Neural cell (in vitro differentiated cells): ENCODE measurements around the gene PDLIM1. TPM values are rescaled to one million over a fixed set of nuclear protein-coding genes. Genes with fewer than 3 reads are reported as not detected.

Experiments
- H2AFZ ChIP-seq: fragments of 200-600, 300-800 bp; sonication (generic), shearing (Covaris generic); 2 replicates; pipeline ENCODE4 v1.6.0; 2014; ENCODE audit warnings: low read depth, mild to moderate bottlenecking, antibody characterized with exemption, low read length, moderate library complexity
- H3F3A ChIP-seq: fragments of 200-600 bp; shearing (Covaris generic); 2 replicates; pipeline ENCODE4 v1.6.1; 2016; ENCODE audit warnings: mild to moderate bottlenecking, moderate library complexity, mixed read lengths, antibody characterized with exemption, low read length; ENCODE audit not compliant: insufficient read depth, poor library complexity, severe bottlenecking
- H3K27ac ChIP-seq: fragments of 200-600, 300-800 bp; sonication (generic), shearing (Covaris generic); 2 replicates; pipeline ENCODE4 v1.5.1; 2014; ENCODE audit warnings: mild to moderate bottlenecking, low read length, moderate library complexity
- H3K27me3 ChIP-seq: fragments of 300-800, 200-600 bp; sonication (generic), shearing (Covaris generic); 2 replicates; pipeline ENCODE4 v1.6.0; 2014; ENCODE audit warnings: mild to moderate bottlenecking, low read depth, low read length, moderate library complexity; ENCODE audit not compliant: insufficient read depth
- H3K36me3 ChIP-seq: fragments of 300-800, 200-600 bp; sonication (generic), shearing (Covaris generic); 2 replicates; pipeline ENCODE4 v1.5.1; 2014; ENCODE audit warnings: mild to moderate bottlenecking, antibody characterized with exemption, low read length, moderate library complexity; ENCODE audit not compliant: insufficient read depth
- H3K4me2 ChIP-seq: fragments of 300-800, 200-600 bp; sonication (generic), shearing (Covaris generic); 2 replicates; pipeline ENCODE4 v1.6.0; 2014; ENCODE audit warnings: mild to moderate bottlenecking, low read length
- H3K4me3 ChIP-seq: fragments of 300-800, 200-600 bp; sonication (generic), shearing (Covaris generic); 2 replicates; pipeline ENCODE4 v1.5.1; 2014; ENCODE audit warnings: mild to moderate bottlenecking, low read length, moderate library complexity
- H3K79me2 ChIP-seq: fragments of 200-600 bp; shearing (Covaris generic); replicated peaks from 2 replicates; pipeline ENCODE4 v1.6.0; 2014; ENCODE audit warnings: mild to moderate bottlenecking, low read length, moderate library complexity; ENCODE audit not compliant: insufficient read depth
- H3K9ac ChIP-seq: fragments of 300-800, 200-600 bp; sonication (generic), shearing (Covaris generic); 2 replicates; pipeline ENCODE4 v1.6.1; 2016; ENCODE audit warnings: mild to moderate bottlenecking, low read length, mixed read lengths
- H3K9me2 ChIP-seq: fragments of 200-600 bp; shearing (Covaris generic); 2 replicates; pipeline ENCODE4 v1.6.1; 2016; ENCODE audit warnings: mild to moderate bottlenecking, low read length, mixed read lengths; ENCODE audit not compliant: insufficient read depth
- H3K9me3 ChIP-seq: fragments of 200-600, 300-800 bp; sonication (generic), shearing (Covaris generic); 2 replicates; pipeline ENCODE4 v1.6.1; 2016; ENCODE audit warnings: mild to moderate bottlenecking, mixed run types, low read length, moderate library complexity, mixed read lengths
- H4K20me1 ChIP-seq: fragments of 200-600 bp; shearing (Covaris generic); 2 replicates; pipeline ENCODE4 v1.6.1; 2016; ENCODE audit warnings: mild to moderate bottlenecking, mixed run types; ENCODE audit not compliant: insufficient read depth
- EP300 ChIP-seq: fragments of 450-650 bp; conservative IDR thresholded peaks from 2 replicates; pipeline ENCODE4 v1.6.1; 2014; ENCODE audit warnings: antibody characterized with exemption, mild to moderate bottlenecking, moderate library complexity; ENCODE audit not compliant: poor library complexity, severe bottlenecking
- EZH2 ChIP-seq: fragments of 200-600, 300-800 bp; shearing (Covaris generic), sonication (generic); IDR thresholded peaks from 2 replicates; pipeline ENCODE4 v1.6.1; 2014; ENCODE audit warnings: antibody characterized with exemption, low read length, borderline replicate concordance, mild to moderate bottlenecking; ENCODE audit not compliant: insufficient read depth, poor library complexity, severe bottlenecking
- MXI1 ChIP-seq: fragments of 450-650 bp; conservative IDR thresholded peaks from 2 replicates; pipeline ENCODE4 v1.6.1; 2014; ENCODE audit warnings: antibody characterized with exemption, mild to moderate bottlenecking; ENCODE audit not compliant: poor library complexity, severe bottlenecking
- POLR2AphosphoS5 ChIP-seq: IDR thresholded peaks from 2 replicates; pipeline ENCODE4 v1.6.1; 2012
- RAD21 ChIP-seq: fragments of 450-650 bp; conservative IDR thresholded peaks from 2 replicates; pipeline ENCODE4 v1.6.1; 2014; ENCODE audit warnings: antibody characterized with exemption, mild to moderate bottlenecking, moderate library complexity
- SMC3 ChIP-seq: fragments of 450-650 bp; conservative IDR thresholded peaks from 2 replicates; pipeline ENCODE4 v1.6.1; 2014; ENCODE audit warnings: antibody characterized with exemption, mild to moderate bottlenecking, moderate library complexity; ENCODE audit not compliant: poor library complexity
- TAF1 ChIP-seq: IDR thresholded peaks from 2 replicates; pipeline ENCODE4 v1.6.1; 2012; ENCODE audit warnings: low read depth
- polyA plus RNA-seq: library from polyadenylated mRNA; depleted of rRNA; stranded (reverse); fragments of >200 nt; gene quantifications from 2 replicates; pipeline ENCODE4 v1.2.3, GENCODE V29; 2014
- TF ChIP-seq, protein P1 (sequence below): fragments of 450-650 bp; IDR thresholded peaks from 2 replicates; pipeline ENCODE4 v1.5.1; 2014; ENCODE audit warnings: antibody characterized with exemption, mild to moderate bottlenecking, moderate library complexity; ENCODE audit not compliant: poor library complexity, severe bottlenecking
- TF ChIP-seq, protein P2 (sequence below): IDR thresholded peaks from 2 replicates; pipeline ENCODE4 v1.6.1; 2012; ENCODE audit warnings: borderline replicate concordance

The PDLIM1 gene
- polyA plus RNA-seq, 1 donor from 2014 or later, result 1.0 TPM

DNA sequence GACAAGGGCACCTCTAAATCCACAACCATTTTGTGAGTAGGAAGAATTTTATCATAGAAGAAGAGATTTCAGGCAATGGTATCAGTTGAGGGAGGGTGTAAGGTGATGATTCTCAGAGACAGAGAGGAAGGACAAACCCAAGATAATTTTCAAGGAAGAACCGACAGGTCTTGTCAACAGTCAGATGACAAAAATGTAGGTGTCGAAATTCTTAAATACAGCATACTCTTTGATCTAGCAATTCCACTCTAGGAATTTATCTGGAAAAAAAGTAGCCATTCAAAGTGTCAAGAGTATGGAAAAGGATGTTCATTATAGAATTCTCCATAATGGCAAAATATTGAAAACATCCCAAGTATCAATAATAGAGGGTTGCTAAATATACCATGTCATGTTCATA, 14.2 kb upstream of the PDLIM1 start:
- no peaks in the 10 kb centered on the region for H3K9me2 ChIP-seq
- no peaks in the 10 kb centered on the region for H3K79me2 ChIP-seq
- H2AFZ ChIP-seq, result no peak overlapping the region
- H3K9me3 ChIP-seq, result no peaks in the 10 kb centered on the region
- H4K20me1 ChIP-seq, result no peaks in the 10 kb centered on the region
- no peaks in the 10 kb centered on the region for H3K27me3 ChIP-seq
- H3K4me2 ChIP-seq, result no peak overlapping the region
- no peak overlapping the region for H3K9ac ChIP-seq
- no peaks in the 10 kb centered on the region for H3F3A ChIP-seq
- H3K4me3 ChIP-seq, result no peak overlapping the region
- TF ChIP-seq EZH2 (no peak), TAF1 (no peak), MXI1 (no peak)
- TF ChIP-seq, protein P1, sequence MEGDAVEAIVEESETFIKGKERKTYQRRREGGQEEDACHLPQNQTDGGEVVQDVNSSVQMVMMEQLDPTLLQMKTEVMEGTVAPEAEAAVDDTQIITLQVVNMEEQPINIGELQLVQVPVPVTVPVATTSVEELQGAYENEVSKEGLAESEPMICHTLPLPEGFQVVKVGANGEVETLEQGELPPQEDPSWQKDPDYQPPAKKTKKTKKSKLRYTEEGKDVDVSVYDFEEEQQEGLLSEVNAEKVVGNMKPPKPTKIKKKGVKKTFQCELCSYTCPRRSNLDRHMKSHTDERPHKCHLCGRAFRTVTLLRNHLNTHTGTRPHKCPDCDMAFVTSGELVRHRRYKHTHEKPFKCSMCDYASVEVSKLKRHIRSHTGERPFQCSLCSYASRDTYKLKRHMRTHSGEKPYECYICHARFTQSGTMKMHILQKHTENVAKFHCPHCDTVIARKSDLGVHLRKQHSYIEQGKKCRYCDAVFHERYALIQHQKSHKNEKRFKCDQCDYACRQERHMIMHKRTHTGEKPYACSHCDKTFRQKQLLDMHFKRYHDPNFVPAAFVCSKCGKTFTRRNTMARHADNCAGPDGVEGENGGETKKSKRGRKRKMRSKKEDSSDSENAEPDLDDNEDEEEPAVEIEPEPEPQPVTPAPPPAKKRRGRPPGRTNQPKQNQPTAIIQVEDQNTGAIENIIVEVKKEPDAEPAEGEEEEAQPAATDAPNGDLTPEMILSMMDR, result no peak
- H3K36me3 ChIP-seq, result no peaks in the 10 kb centered on the region
- H3K27ac ChIP-seq, result no peak overlapping the region

DNA sequence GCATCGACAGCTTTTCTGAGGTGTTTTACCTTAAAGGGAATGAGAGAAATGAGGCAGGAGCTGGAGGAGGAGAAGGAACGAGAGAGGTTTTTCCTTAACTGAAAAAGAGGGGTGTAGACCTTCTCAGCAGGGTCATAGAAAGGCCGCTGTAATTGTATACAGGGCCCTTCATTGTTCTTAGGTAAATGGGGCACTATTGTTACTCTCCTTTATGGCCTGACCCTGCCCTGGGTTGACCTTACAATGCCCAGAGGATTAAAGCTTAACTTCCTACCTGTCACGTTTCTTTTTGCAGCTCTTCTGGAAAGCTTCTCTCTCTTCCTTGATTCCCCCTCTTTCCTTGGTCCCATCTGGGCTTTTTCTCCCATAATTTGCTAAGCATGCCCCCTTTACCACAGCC, 13.7 kb upstream of the PDLIM1 start:
- no peak overlapping the region for H3K4me2 ChIP-seq
- H3K9ac ChIP-seq, result no peak overlapping the region
- H4K20me1 ChIP-seq, result no peaks in the 10 kb centered on the region
- no peaks in the 10 kb centered on the region for H3K9me2 ChIP-seq
- H3K27ac ChIP-seq, result no peak overlapping the region
- H3K9me3 ChIP-seq, result no peaks in the 10 kb centered on the region
- H3K79me2 ChIP-seq, result no peaks in the 10 kb centered on the region
- H3K4me3 ChIP-seq, result no peak overlapping the region
- H2AFZ ChIP-seq, result no peak overlapping the region
- TF ChIP-seq TAF1 (no peak), POLR2AphosphoS5 (no peak), RAD21 (no peak), MXI1 (no peak), EP300 (no peak), SMC3 (no peak), EZH2 (no peak)
- TF ChIP-seq, protein P1, result no peak
- TF ChIP-seq, protein P2, sequence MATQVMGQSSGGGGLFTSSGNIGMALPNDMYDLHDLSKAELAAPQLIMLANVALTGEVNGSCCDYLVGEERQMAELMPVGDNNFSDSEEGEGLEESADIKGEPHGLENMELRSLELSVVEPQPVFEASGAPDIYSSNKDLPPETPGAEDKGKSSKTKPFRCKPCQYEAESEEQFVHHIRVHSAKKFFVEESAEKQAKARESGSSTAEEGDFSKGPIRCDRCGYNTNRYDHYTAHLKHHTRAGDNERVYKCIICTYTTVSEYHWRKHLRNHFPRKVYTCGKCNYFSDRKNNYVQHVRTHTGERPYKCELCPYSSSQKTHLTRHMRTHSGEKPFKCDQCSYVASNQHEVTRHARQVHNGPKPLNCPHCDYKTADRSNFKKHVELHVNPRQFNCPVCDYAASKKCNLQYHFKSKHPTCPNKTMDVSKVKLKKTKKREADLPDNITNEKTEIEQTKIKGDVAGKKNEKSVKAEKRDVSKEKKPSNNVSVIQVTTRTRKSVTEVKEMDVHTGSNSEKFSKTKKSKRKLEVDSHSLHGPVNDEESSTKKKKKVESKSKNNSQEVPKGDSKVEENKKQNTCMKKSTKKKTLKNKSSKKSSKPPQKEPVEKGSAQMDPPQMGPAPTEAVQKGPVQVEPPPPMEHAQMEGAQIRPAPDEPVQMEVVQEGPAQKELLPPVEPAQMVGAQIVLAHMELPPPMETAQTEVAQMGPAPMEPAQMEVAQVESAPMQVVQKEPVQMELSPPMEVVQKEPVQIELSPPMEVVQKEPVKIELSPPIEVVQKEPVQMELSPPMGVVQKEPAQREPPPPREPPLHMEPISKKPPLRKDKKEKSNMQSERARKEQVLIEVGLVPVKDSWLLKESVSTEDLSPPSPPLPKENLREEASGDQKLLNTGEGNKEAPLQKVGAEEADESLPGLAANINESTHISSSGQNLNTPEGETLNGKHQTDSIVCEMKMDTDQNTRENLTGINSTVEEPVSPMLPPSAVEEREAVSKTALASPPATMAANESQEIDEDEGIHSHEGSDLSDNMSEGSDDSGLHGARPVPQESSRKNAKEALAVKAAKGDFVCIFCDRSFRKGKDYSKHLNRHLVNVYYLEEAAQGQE, result no peak
- H3K36me3 ChIP-seq, result no peaks in the 10 kb centered on the region
- no peaks in the 10 kb centered on the region for H3K27me3 ChIP-seq
- no peaks in the 10 kb centered on the region for H3F3A ChIP-seq
